AG09309 (cell line): ENCODE data around the gene NDUFB10.

Experiments
- DNase-seq: peaks from one replicate; pipeline ENCODE4 v3.0.0-alpha.2; 2010; ENCODE audit warnings: low read depth
- H3K4me3 ChIP-seq: 2 replicates; pipeline ENCODE4 v1.5.1; 2011; ENCODE audit warnings: mild to moderate bottlenecking, low read depth, low read length, moderate library complexity; ENCODE audit not compliant: control insufficient read depth
- TF ChIP-seq, protein P1 (sequence below): IDR thresholded peaks from 2 replicates; pipeline ENCODE4 v1.5.1; 2011; ENCODE audit warnings: mild to moderate bottlenecking, low read depth, low read length, inconsistent platforms; ENCODE audit not compliant: insufficient read depth, control insufficient read depth; ENCODE audit errors: missing control alignments

NDUFB10 gene

GRCh38 chr16:1991135-1991551 lies 31.8 kb downstream of the NDUFB10 start:
- no peak overlapping the region for H3K4me3 ChIP-seq
- TF ChIP-seq, protein P1, sequence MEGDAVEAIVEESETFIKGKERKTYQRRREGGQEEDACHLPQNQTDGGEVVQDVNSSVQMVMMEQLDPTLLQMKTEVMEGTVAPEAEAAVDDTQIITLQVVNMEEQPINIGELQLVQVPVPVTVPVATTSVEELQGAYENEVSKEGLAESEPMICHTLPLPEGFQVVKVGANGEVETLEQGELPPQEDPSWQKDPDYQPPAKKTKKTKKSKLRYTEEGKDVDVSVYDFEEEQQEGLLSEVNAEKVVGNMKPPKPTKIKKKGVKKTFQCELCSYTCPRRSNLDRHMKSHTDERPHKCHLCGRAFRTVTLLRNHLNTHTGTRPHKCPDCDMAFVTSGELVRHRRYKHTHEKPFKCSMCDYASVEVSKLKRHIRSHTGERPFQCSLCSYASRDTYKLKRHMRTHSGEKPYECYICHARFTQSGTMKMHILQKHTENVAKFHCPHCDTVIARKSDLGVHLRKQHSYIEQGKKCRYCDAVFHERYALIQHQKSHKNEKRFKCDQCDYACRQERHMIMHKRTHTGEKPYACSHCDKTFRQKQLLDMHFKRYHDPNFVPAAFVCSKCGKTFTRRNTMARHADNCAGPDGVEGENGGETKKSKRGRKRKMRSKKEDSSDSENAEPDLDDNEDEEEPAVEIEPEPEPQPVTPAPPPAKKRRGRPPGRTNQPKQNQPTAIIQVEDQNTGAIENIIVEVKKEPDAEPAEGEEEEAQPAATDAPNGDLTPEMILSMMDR = no peak
- DNase-seq = no peak

- H3K4me3 ChIP-seq = no peak overlapping the region
- DNase-seq = no peak
- TF ChIP-seq, protein P1 = no peak
Observed at GRCh38 chr16:1991588-1991947, 32.2 kb downstream of the NDUFB10 start.

DNA sequence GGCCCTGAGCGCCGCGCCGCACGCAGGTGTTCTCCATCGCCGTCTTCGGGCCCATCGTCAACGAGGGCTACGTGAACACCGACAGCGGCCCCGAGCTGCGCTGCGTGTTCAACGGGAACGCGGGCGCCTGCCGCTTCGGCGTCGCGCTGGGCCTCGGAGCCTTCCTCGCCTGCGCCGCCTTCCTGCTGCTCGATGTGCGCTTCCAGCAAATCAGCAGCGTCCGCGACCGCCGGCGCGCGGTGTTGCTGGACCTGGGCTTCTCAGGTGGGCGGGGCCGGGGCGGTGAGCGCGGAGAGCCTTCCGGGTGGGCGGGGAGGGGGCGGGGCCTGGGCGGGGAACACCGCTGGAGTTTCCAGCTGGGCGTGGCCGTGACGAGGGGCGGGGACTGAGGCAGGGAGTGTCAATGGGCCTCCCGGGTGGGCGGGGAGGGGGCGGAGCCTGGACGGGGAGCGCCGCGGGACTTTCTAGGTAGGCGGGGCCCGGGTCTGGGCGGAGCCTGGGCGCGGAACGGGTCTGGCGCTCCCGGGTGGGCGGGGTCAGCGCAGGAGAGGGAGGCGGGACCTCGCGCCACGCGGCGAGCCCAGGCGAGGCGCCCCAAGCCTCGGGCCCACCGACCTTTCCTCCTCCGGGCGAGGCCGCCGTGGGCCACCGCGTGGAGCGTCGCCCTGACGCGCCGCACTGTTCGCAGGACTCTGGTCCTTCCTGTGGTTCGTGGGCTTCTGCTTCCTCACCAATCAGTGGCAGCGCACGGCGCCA lies 32.8 kb downstream of the NDUFB10 start:
- TF ChIP-seq, protein P1 = no peak
- H3K4me3 ChIP-seq = no peak overlapping the region
- no peak for DNase-seq

GRCh38 chr16:1992704-1993317 lies 33.5 kb downstream of the NDUFB10 start:
- TF ChIP-seq, protein P1 = no peak
- DNase-seq = no peak
- H3K4me3 ChIP-seq = no peak overlapping the region

DNA sequence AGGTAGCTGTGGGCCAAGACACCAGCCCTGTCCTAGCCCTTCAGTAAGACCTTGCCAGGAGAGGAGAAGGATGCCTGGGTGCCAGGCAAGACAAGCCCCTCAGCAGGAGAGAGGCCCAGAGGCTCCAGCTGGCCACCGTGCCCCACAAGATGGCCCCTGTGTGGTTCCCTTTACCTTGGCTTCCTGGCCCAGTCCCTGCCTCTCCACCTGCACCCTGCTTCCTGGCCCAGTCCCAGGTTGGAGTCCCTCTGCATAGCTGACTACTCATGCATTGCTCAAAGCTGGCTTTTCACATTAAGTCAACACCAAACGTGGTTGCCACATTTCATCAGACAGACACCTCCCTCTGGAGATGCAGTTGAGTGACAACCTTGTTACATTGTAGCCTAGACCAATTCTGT lies 34.4 kb downstream of the NDUFB10 start:
- TF ChIP-seq, protein P1 = no peak
- no peak overlapping the region for H3K4me3 ChIP-seq
- no peak for DNase-seq

- DNase-seq = peak; percentile 59
- TF ChIP-seq, protein P1 = no peak
- no peak overlapping the region for H3K4me3 ChIP-seq
Observed at GRCh38 chr16:1997494-1998359, 38.4 kb downstream of the NDUFB10 start.
